A549 (cell line): ENCODE results near the gene SCIN.

ENCODE experiments used
- BCL3 ChIP-seq: fragments of >200 bp; sonication (Bioruptor Twin); formaldehyde crosslinking; IDR thresholded peaks from 3 replicates; pipeline ENCODE4 v1.6.1; 2016
- EHMT2 ChIP-seq: fragments of 200-600 bp; sonication (generic); IDR thresholded peaks from 2 replicates; pipeline ENCODE4 v1.6.1; 2016; ENCODE audit warnings: antibody characterized with exemption, low read depth, mild to moderate bottlenecking, moderate library complexity
- JUN ChIP-seq, 2 experiments: fragments of >200 bp; sonication (Bioruptor Twin); formaldehyde crosslinking; IDR thresholded peaks; 2 replicates in 1 of 2; 3 replicates in 1 of 2; pipeline ENCODE4 v1.6.1; 2016 to 2017
- NFE2L2 ChIP-seq: fragments of 150-350 bp; conservative IDR thresholded peaks from 2 replicates; pipeline ENCODE4 v1.6.1; 2014; ENCODE audit warnings: low read length
- PBX3 ChIP-seq: IDR thresholded peaks from 2 replicates; pipeline ENCODE4 v1.6.1; 2012
- POLR2A ChIP-seq: IDR thresholded peaks from 2 replicates; pipeline ENCODE4 v1.6.1; 2012; ENCODE audit warnings: mild to moderate bottlenecking, low read length
- ZFP36 ChIP-seq: fragments of 450-650 bp; IDR thresholded peaks from 2 replicates; pipeline ENCODE4 v1.6.1; 2014; ENCODE audit warnings: borderline replicate concordance; ENCODE audit not compliant: partially characterized antibody

GRCh38 chr7:12625836-12626235 is 55.3 kb downstream of the SCIN start:
- TF ChIP-seq BCL3 (no peak), PBX3 (no peak), NFE2L2 (no peak), JUN (IDR thresholded peaks at IDR 0.05) (no peak), ZFP36 (no peak), EHMT2 (no peak), POLR2A (no peak)
